Purkinje cell (primary cell): ENCODE results near the gene RASL12. TPM values are rescaled to one million over a fixed set of nuclear protein-coding genes. Genes with fewer than 3 reads are reported as not detected.

ENCODE experiments used
- polyA plus RNA-seq: library from polyadenylated mRNA; unstranded; fragments of >200 nt; fragmentation: Nextera tagmentation; gene quantifications from 2 replicates; pipeline ENCODE4 v1.2.1, GENCODE V29; 2014

RASL12 gene
- not detected in 2 replicates for polyA plus RNA-seq

GRCh38 chr15:65067645-65068402 lies at the start of gene RASL12:
TSS of gene RASL12 (minus strand) at chr15:65067991. CDS start at chr15:65067835, 156 bp downstream.

GRCh38 chr15:65115086-65115485 lies 47.3 kb upstream of the RASL12 start, which contains the start of gene UBAP1L:
TSS of gene UBAP1L (minus strand) at chr15:65115200. CDS start at chr15:65106215, 8,985 bp downstream.

GRCh38 chr15:65076486-65077290 lies 8.9 kb upstream of the RASL12 start, which contains the start of gene KBTBD13:
TSS of gene KBTBD13 (plus strand) at chr15:65076746. CDS start at chr15:65076816, 70 bp downstream.

GRCh38 chr15:65044724-65045481 lies 22.9 kb downstream of the RASL12 start, which contains the start of gene SLC51B:
TSS of gene SLC51B (plus strand) at chr15:65045387. CDS start at chr15:65050005, 4,618 bp downstream.

GRCh38 chr15:65028921-65029735 lies 38.7 kb downstream of the RASL12 start, which contains the start of gene MTFMT:
TSS of gene MTFMT (minus strand) at chr15:65029639. CDS start at chr15:65029613, 26 bp downstream.

Other genes with a start within 250 kb of the RASL12 start
- not detected in 2 replicates for gene PIF1, start 242.3 kb downstream of the RASL12 start, polyA plus RNA-seq
- 0.57 and 0.93 TPM in 2 replicates for gene PLEKHO2, start 226.1 kb downstream of the RASL12 start, polyA plus RNA-seq
- gene ANKDD1A, start 156.1 kb downstream of the RASL12 start, polyA plus RNA-seq: 6.2 and 13.6 TPM in 2 replicates
- 90.9 and 93.8 TPM in 2 replicates for gene SPG21, start 78.1 kb downstream of the RASL12 start, polyA plus RNA-seq
- gene MTFMT, start 38.4 kb downstream of the RASL12 start, polyA plus RNA-seq: 7.0 and 8.0 TPM in 2 replicates
- not detected in 2 replicates for gene SLC51B, start 22.6 kb downstream of the RASL12 start, polyA plus RNA-seq
- gene KBTBD13, start 8.8 kb upstream of the RASL12 start, polyA plus RNA-seq: not detected in 2 replicates
- 2.3 and 2.7 TPM in 2 replicates for gene UBAP1L, start 47.2 kb upstream of the RASL12 start, polyA plus RNA-seq
- 7.5 and 9.9 TPM in 2 replicates for gene PDCD7, start 65.8 kb upstream of the RASL12 start, polyA plus RNA-seq
- 22.3 and 27.2 TPM in 2 replicates for gene CLPX, start 117.4 kb upstream of the RASL12 start, polyA plus RNA-seq
- gene CILP, start 143.5 kb upstream of the RASL12 start, polyA plus RNA-seq: not detected in 2 replicates
- gene PARP16, start 218.9 kb upstream of the RASL12 start, polyA plus RNA-seq: 1.7 TPM in 2 replicates
- gene RNU5A-1, start 228.1 kb upstream of the RASL12 start, polyA plus RNA-seq: not detected in 2 replicates
- gene RNU5B-1, start 236.7 kb upstream of the RASL12 start, polyA plus RNA-seq: not detected in 2 replicates